OCI-LY7 (cell line): ENCODE measurements around the gene GTPBP2.

Experiments used
- EZH2phosphoT487 ChIP-seq: fragments of 200-600 bp; sonication (generic); IDR thresholded peaks from 2 replicates; pipeline ENCODE4 v1.6.1; 2018; ENCODE audit warnings: low read depth, borderline replicate concordance, mild to moderate bottlenecking, mixed run types, antibody characterized with exemption, low read length, moderate library complexity, mixed read lengths
- TF ChIP-seq, protein P1 (sequence below): fragments of 200-600 bp; sonication (generic); conservative IDR thresholded peaks from 2 replicates; pipeline ENCODE4 v1.5.1; 2014; ENCODE audit warnings: mild to moderate bottlenecking, antibody characterized with exemption, low read length, moderate library complexity, mixed read lengths

DNA sequence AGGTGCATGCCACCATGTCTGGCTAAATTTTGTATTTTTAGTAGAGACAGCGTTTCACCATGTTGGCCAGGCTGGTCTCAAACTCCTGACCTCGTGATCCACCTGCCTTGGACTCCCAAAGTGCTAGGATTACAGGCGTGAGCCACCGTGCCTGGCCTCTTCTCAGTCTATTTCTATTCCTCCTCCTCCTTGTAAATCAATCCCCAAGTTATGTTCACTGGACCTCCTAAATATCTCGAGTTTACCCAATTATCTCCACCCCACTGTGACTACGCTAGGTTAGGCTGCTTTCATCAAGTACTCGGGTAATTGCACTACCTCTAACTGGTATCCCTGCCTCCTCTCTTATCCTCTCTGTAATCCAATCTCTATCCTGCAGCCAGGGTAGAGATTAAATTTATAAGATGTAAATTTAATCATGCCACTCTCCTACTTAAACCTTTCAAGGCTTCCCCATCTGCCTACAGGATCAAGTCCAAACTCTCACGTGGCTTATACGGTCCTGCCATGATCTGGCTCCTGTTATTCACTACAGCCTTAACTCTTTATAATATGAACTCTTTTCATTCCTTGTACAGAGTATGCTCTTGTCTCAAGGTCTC lies 5.7 kb upstream of the GTPBP2 start:
- TF ChIP-seq, protein P1, sequence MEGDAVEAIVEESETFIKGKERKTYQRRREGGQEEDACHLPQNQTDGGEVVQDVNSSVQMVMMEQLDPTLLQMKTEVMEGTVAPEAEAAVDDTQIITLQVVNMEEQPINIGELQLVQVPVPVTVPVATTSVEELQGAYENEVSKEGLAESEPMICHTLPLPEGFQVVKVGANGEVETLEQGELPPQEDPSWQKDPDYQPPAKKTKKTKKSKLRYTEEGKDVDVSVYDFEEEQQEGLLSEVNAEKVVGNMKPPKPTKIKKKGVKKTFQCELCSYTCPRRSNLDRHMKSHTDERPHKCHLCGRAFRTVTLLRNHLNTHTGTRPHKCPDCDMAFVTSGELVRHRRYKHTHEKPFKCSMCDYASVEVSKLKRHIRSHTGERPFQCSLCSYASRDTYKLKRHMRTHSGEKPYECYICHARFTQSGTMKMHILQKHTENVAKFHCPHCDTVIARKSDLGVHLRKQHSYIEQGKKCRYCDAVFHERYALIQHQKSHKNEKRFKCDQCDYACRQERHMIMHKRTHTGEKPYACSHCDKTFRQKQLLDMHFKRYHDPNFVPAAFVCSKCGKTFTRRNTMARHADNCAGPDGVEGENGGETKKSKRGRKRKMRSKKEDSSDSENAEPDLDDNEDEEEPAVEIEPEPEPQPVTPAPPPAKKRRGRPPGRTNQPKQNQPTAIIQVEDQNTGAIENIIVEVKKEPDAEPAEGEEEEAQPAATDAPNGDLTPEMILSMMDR = no peak
- no peak for TF ChIP-seq EZH2phosphoT487
